ENCODE measurements around the gene TMED1. TPM values are rescaled to one million over a fixed set of nuclear protein-coding genes. Genes with fewer than 3 reads are reported as not detected.
A peak's percentile ranks its signal among the peaks of the same experiment; 100 is the strongest.

Gene TMED1
- total and polyA plus RNA-seq, 2 of the 8 experiments (the other 6 are each of a cell fraction or from before 2014, with no cell fraction given) = 26.9 to 31.9 TPM

GRCh38 chr19:10881403-10882107 lies 45.5 kb upstream of the TMED1 start (continued):
- no peak for TF ChIP-seq CHD7 (IDR thresholded peaks at IDR 0.05; ENCODE audit: insufficient replicate concordance, low read length)
- TF ChIP-seq E2F6 (IDR thresholded peaks at IDR 0.05) = no peak
- 0 out of 2 replicates have a peak, but pooled peaks have one; percentile 22 for TF ChIP-seq CREB1 (IDR thresholded peaks at IDR 0.05)
- TF ChIP-seq HDAC2 (IDR thresholded peaks at IDR 0.05; ENCODE audit: borderline replicate concordance in 1 of 2, low read depth in 2 of 2, low read length in 2 of 2) = no peak
- TF ChIP-seq SIRT6 (IDR thresholded peaks at IDR 0.05; ENCODE audit: low read length) = no peak
- TF ChIP-seq HDAC6 (IDR thresholded peaks at IDR 0.05; ENCODE audit: low read depth, low read length) = no peak
- TF ChIP-seq RBBP5 (IDR thresholded peaks at IDR 0.05; ENCODE audit: borderline replicate concordance, low read depth, low read length) = 0 out of 2 replicates have a peak, but pooled peaks have one; percentile 45
- TF ChIP-seq TAF7 (optimal IDR thresholded peaks at IDR 0.05; ENCODE audit: borderline replicate concordance, low read depth, low read length) = no peak
